ENCODE results near the gene RAET1E.
A peak's percentile ranks its signal among the peaks of the same experiment; 100 is the strongest.

Gene RAET1E

GRCh38 chr6:149884215-149884614 lies 13.7 kb downstream of the RAET1E start:
- Histone ChIP-seq H3K27me3 (ENCODE audit: low read depth, low read length) (no peaks in the 10 kb centered on the region), H3K4me1 (ENCODE audit: control insufficient read depth in 1 of 2, insufficient read depth in 2 of 2, low read length in 2 of 2) (no peaks in the 10 kb centered on the region), H3K9me3 (ENCODE audit: control insufficient read depth in 1 of 2, low read length in 2 of 2) (no peaks in the 10 kb centered on the region), H3K36me3 (ENCODE audit: control insufficient read depth in 1 of 2, insufficient read depth in 2 of 2, low read length in 2 of 2) (no peaks in the 10 kb centered on the region), H3K4me3 (ENCODE audit: low read depth in 1 of 2, low read length in 2 of 2) (no peak overlapping the region), H3K27ac (ENCODE audit: low read length) (no peak overlapping the region)

- no peaks in the 10 kb centered on the region for H3K4me1 ChIP-seq (ENCODE audit: control insufficient read depth in 1 of 2, insufficient read depth in 2 of 2, low read length in 2 of 2)
- H3K36me3 ChIP-seq (ENCODE audit: control insufficient read depth in 1 of 2, insufficient read depth in 2 of 2, low read length in 2 of 2) = no peaks in the 10 kb centered on the region
- H3K4me3 ChIP-seq (ENCODE audit: low read depth in 1 of 2, low read length in 2 of 2) = no peak overlapping the region
- no peak overlapping the region for H3K27ac ChIP-seq (ENCODE audit: low read length)
- no peaks in the 10 kb centered on the region for H3K27me3 ChIP-seq (ENCODE audit: low read depth, low read length)
- no peaks in the 10 kb centered on the region for H3K9me3 ChIP-seq (ENCODE audit: control insufficient read depth in 1 of 2, low read length in 2 of 2)
These were observed 16.1 kb downstream of the RAET1E start for GRCh38 chr6:149881860-149882259.

- Histone ChIP-seq H3K4me3 (ENCODE audit: low read depth in 1 of 2, low read length in 2 of 2) (no peak overlapping the region), H3K4me1 (ENCODE audit: control insufficient read depth in 1 of 2, insufficient read depth in 2 of 2, low read length in 2 of 2) (no peaks in the 10 kb centered on the region), H3K27me3 (ENCODE audit: low read depth, low read length) (no peaks in the 10 kb centered on the region), H3K36me3 (ENCODE audit: control insufficient read depth in 1 of 2, insufficient read depth in 2 of 2, low read length in 2 of 2) (no peaks in the 10 kb centered on the region), H3K27ac (ENCODE audit: low read length) (no peak overlapping the region), H3K9me3 (ENCODE audit: control insufficient read depth in 1 of 2, low read length in 2 of 2) (no peaks in the 10 kb centered on the region)
These were observed 16.7 kb downstream of the RAET1E start for GRCh38 chr6:149881066-149881766.

- no peak overlapping the region for H3K4me3 ChIP-seq (ENCODE audit: low read depth in 1 of 2, low read length in 2 of 2)
- no peak overlapping the region for H3K27ac ChIP-seq (ENCODE audit: low read length)
- no peaks in the 10 kb centered on the region for H3K36me3 ChIP-seq (ENCODE audit: control insufficient read depth in 1 of 2, insufficient read depth in 2 of 2, low read length in 2 of 2)
- no peaks in the 10 kb centered on the region for H3K4me1 ChIP-seq (ENCODE audit: control insufficient read depth in 1 of 2, insufficient read depth in 2 of 2, low read length in 2 of 2)
- H3K9me3 ChIP-seq (ENCODE audit: control insufficient read depth in 1 of 2, low read length in 2 of 2) = no peaks in the 10 kb centered on the region
- no peaks in the 10 kb centered on the region for H3K27me3 ChIP-seq (ENCODE audit: low read depth, low read length)
These were observed 20.3 kb downstream of the RAET1E start for GRCh38 chr6:149877659-149878058.

- no peaks in the 10 kb centered on the region for H3K4me1 ChIP-seq (ENCODE audit: control insufficient read depth in 1 of 2, insufficient read depth in 2 of 2, low read length in 2 of 2)
- no peaks in the 10 kb centered on the region for H3K9me3 ChIP-seq (ENCODE audit: control insufficient read depth in 1 of 2, low read length in 2 of 2)
- H3K27me3 ChIP-seq (ENCODE audit: low read depth, low read length) = no peaks in the 10 kb centered on the region
- no peaks in the 10 kb centered on the region for H3K36me3 ChIP-seq (ENCODE audit: control insufficient read depth in 1 of 2, insufficient read depth in 2 of 2, low read length in 2 of 2)
- no peak overlapping the region for H3K27ac ChIP-seq (ENCODE audit: low read length)
- no peak overlapping the region for H3K4me3 ChIP-seq (ENCODE audit: low read depth in 1 of 2, low read length in 2 of 2)
These were observed 21.5 kb downstream of the RAET1E start for GRCh38 chr6:149876241-149876933.

- no peaks in the 10 kb centered on the region for H3K9me3 ChIP-seq (ENCODE audit: control insufficient read depth in 1 of 2, low read length in 2 of 2)
- no peak overlapping the region for H3K4me3 ChIP-seq (ENCODE audit: low read depth in 1 of 2, low read length in 2 of 2)
These were observed 25.7 kb downstream of the RAET1E start for GRCh38 chr6:149872233-149872632.

GRCh38 chr6:149871182-149871581 lies 26.7 kb downstream of the RAET1E start:
- Histone ChIP-seq H3K27ac (ENCODE audit: low read length) (no peak overlapping the region), H3K9me3 (ENCODE audit: control insufficient read depth in 1 of 2, low read length in 2 of 2) (no peaks in the 10 kb centered on the region), H3K4me1 (ENCODE audit: control insufficient read depth in 1 of 2, insufficient read depth in 2 of 2, low read length in 2 of 2) (no peaks in the 10 kb centered on the region), H3K36me3 (ENCODE audit: control insufficient read depth in 1 of 2, insufficient read depth in 2 of 2, low read length in 2 of 2) (no peaks in the 10 kb centered on the region), H3K4me3 (ENCODE audit: low read depth in 1 of 2, low read length in 2 of 2) (no peak overlapping the region), H3K27me3 (ENCODE audit: low read depth, low read length) (no peaks in the 10 kb centered on the region)

More at GRCh38 chr6:149872233-149872632, 25.7 kb downstream of the RAET1E start:
- H3K27ac ChIP-seq (ENCODE audit: low read length) = no peak overlapping the region
- no peaks in the 10 kb centered on the region for H3K4me1 ChIP-seq (ENCODE audit: control insufficient read depth in 1 of 2, insufficient read depth in 2 of 2, low read length in 2 of 2)
- no peaks in the 10 kb centered on the region for H3K27me3 ChIP-seq (ENCODE audit: low read depth, low read length)
- H3K36me3 ChIP-seq (ENCODE audit: control insufficient read depth in 1 of 2, insufficient read depth in 2 of 2, low read length in 2 of 2) = no peaks in the 10 kb centered on the region

- Histone ChIP-seq H3K27me3 (ENCODE audit: low read depth, low read length) (no peaks in the 10 kb centered on the region), H3K36me3 (ENCODE audit: control insufficient read depth in 1 of 2, insufficient read depth in 2 of 2, low read length in 2 of 2) (no peaks in the 10 kb centered on the region), H3K4me1 (ENCODE audit: control insufficient read depth in 1 of 2, insufficient read depth in 2 of 2, low read length in 2 of 2) (peaks cover 0 to 2% of the 10 kb centered on the region in 2 donors), H3K27ac (ENCODE audit: low read length) (no peak overlapping the region), H3K9me3 (ENCODE audit: control insufficient read depth in 1 of 2, low read length in 2 of 2) (no peaks in the 10 kb centered on the region), H3K4me3 (ENCODE audit: low read depth in 1 of 2, low read length in 2 of 2) (no peak overlapping the region)
These were observed 28.5 kb downstream of the RAET1E start for GRCh38 chr6:149869275-149869892.

- Histone ChIP-seq H3K4me3 (ENCODE audit: low read depth in 1 of 2, low read length in 2 of 2) (no peak overlapping the region), H3K36me3 (ENCODE audit: control insufficient read depth in 1 of 2, insufficient read depth in 2 of 2, low read length in 2 of 2) (no peaks in the 10 kb centered on the region), H3K27ac (ENCODE audit: low read length) (no peak overlapping the region), H3K27me3 (ENCODE audit: low read depth, low read length) (no peaks in the 10 kb centered on the region), H3K4me1 (ENCODE audit: control insufficient read depth in 1 of 2, insufficient read depth in 2 of 2, low read length in 2 of 2) (peaks cover 0 to 4% of the 10 kb centered on the region in 2 donors), H3K9me3 (ENCODE audit: control insufficient read depth in 1 of 2, low read length in 2 of 2) (no peaks in the 10 kb centered on the region)
These were observed 29.9 kb downstream of the RAET1E start for GRCh38 chr6:149867876-149868640.

- peak overlapping the region; percentile 36 for H3K27ac ChIP-seq (ENCODE audit: low read length)
- peaks cover 3 to 10% of the 10 kb centered on the region in 2 donors for H3K4me1 ChIP-seq (ENCODE audit: control insufficient read depth in 1 of 2, insufficient read depth in 2 of 2, low read length in 2 of 2)
- H3K27me3 ChIP-seq (ENCODE audit: low read depth, low read length) = no peaks in the 10 kb centered on the region
- no peaks in the 10 kb centered on the region for H3K36me3 ChIP-seq (ENCODE audit: control insufficient read depth in 1 of 2, insufficient read depth in 2 of 2, low read length in 2 of 2)
- peak overlapping the region; percentile 57 to 82 for H3K4me3 ChIP-seq (ENCODE audit: low read depth in 1 of 2, low read length in 2 of 2)
- no peaks in the 10 kb centered on the region for H3K9me3 ChIP-seq (ENCODE audit: control insufficient read depth in 1 of 2, low read length in 2 of 2)
These were observed 33.1 kb downstream of the RAET1E start for GRCh38 chr6:149864578-149865535.
